Measurements from ENCODE around the gene NLGN4Y.
A peak's percentile ranks its signal among the peaks of the same experiment; 100 is the strongest.

NLGN4Y gene

DNA sequence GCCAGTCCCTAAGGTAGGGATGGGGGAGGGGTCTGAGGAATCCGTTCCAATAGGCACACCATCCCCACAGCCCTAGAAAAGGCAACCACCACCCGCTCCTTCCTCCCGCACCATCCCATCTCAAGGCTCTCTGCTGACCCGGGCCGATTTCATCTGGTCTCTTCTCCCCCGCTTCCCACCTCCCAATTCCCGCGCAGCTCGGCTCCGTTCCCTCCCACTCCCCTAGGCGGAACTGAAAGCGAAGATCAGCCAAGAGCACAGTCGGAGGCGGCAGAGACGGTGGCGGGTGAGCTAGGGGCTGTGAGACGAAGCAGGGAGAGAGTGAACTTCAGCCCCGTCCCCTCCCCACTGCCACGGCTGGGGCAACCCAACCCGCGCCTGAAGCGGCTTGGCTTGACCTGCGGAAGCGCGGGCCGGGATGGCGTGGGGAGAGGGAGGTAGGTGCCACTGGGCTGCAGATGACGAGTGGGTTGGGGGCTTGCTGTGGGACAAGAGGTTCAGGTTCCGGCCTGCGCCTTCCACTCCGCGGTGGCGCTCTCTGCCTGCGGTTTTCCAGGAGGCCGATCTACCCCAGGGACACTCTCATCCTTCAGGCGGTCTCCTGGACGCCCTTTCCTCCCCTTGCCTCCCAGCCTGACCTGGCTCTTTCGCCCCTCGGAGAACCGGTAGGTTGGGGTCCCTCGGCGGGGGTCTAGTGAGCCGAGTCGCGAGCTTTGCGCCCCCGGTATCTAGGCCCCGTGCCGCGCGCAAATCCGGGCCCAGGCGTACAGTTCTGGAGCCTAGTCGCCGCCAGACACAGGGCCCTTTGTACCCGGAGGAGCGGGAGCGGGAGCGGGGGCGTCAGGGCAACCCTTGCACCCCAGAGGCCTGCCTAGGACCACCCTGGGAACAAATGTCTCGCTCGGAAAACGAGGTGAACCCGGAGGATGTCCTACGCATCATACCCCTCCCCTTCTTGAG, at the start of gene NLGN4Y:
TSS of gene NLGN4Y (plus strand) at position 258 of the 960 bp plus-strand sequence. CDS start 97,591 bp downstream, outside the sequence.
- DNase-seq, result peak; percentile 3

DNA sequence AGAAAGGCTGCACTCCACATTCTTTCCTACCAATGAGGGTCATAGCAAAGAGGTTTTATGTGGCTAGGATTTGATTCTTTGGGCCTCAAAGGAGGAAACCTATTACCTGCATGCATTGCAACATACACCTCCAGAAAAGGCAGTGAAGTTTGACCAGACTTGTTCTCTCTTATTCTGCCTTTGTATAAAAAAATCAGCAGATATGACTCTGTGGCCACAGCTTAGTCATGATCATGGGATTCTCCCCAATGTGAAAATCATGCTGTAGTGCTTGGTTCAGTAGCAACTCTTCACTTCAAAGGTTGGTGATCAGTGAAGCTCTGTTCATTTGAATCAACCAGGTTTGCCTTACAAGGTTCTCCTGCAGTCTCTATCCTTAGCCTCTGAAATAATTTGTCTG, 38.4 kb upstream of the NLGN4Y start:
- no peak for DNase-seq

GRCh38 chrY:14490226-14490625, 34.1 kb upstream of the NLGN4Y start:
- DNase-seq, result no peak

GRCh38 chrY:14498071-14498470, 26.3 kb upstream of the NLGN4Y start:
- DNase-seq, result no peak

GRCh38 chrY:14504592-14504991, 19.7 kb upstream of the NLGN4Y start:
- DNase-seq, result no peak

DNA sequence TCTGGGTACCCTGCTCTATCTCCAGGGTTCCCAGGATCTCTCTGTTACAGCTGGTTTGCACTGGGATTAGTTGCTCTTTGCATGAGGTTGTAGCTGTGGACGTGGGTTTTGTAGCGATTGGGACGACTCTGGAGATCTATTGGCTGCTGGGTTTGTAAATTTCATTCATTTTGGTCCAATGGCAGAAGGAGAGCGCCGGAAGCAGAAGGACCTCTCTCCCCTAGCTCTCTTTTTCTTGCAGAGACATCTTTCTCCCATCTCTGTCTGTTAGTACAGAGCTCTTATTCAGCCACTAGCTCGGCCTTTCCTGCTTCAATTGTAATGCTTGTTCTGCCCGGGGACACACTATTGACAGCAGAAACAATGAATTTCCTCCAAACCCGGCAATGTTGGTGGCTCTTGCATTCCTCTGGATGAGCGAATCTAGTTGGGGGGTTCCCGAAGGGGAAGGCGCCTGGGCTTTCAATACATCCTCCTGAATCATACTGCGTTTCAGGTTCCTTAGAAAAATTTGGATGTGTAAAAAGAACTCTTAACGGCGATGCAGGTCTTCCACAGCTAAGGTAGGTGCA, 1.9 kb upstream of the NLGN4Y start:
- DNase-seq, result no peak

- DNase-seq, result no peak
Observed at GRCh38 chrY:14523491-14524271, 648 bp upstream of the NLGN4Y start.

GRCh38 chrY:14525315-14525714, 986 bp downstream of the NLGN4Y start:
- no peak for DNase-seq

DNA sequence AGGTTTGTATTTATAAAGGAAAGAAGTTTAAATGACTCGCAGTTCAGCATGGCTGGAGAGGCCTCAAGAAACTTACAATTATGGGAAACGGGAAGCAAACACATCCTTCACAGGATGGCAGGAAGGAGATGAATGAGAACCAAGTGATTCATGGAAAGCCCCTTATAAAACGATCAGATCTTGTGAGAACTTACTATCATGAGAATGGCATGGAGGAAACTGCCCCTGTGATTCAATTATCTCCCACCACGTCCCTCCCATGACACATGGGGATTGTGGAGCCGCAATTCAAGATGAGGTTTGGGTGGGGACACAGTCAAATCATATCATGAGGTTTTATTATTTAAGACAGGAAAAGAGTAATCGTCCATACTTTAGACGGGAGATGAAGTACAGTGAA, 4.0 kb downstream of the NLGN4Y start:
- no peak for DNase-seq

- no peak for DNase-seq
Observed at GRCh38 chrY:14536703-14537102, 12.4 kb downstream of the NLGN4Y start.

DNA sequence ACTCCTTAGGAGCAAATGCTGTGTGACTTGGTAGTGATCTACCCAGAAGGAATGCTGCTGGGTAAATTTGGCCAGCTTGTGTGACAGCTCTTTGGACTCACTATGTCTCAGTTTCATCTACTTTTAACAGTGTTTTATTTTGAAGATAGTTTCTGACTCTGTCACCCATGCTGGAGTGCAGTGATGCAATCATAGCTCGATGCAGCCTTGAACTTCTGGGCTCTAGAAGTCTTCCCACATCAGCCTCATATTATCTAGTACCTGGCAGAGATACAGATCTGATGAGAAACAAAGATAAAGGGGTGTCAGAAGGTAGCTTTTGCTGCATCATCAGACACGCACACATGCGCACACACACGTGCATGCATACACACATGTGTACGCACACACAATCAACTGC, 19.2 kb downstream of the NLGN4Y start:
- DNase-seq, result no peak

- DNase-seq, result no peak
Observed at GRCh38 chrY:14581294-14581693, 57.0 kb downstream of the NLGN4Y start.

DNA sequence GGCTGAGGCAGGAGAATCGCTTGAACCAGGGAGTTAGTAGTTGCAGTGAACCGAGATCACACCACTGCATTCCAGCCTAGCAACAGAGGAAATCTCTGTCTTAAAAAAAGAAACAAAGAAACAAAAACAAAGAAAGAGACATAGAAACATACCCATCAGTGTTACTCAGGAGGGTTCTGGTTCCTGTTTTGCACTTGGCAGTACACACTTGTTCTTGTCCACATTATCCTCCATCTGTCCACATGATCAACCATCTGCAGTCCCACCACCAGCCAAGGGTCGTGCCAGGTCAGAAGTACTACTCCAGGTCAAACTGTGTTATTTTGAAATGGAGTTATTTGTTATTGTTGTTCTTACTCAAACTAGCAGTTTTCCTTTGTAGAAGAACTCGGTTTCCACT, 62.4 kb downstream of the NLGN4Y start:
- no peak for DNase-seq

DNA sequence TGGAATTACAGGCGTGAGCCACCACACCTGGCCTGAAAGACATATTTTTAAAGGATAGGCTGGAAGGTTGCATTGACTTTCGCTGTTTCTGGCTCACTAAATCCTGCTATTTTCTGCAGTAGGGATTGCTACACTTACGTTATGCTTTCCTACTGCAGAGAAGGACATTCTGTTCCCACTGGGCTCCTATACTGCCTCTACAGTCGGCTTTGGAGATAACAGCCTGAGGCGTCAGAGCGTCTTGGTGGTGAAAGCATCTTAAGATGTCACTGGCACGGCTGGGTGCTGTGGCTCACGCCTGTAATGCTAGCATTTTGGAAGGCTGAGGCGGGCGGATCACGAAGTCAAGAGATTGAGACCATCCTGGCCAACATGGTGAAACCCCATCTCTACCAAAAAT, 77.0 kb downstream of the NLGN4Y start:
- no peak for DNase-seq

DNA sequence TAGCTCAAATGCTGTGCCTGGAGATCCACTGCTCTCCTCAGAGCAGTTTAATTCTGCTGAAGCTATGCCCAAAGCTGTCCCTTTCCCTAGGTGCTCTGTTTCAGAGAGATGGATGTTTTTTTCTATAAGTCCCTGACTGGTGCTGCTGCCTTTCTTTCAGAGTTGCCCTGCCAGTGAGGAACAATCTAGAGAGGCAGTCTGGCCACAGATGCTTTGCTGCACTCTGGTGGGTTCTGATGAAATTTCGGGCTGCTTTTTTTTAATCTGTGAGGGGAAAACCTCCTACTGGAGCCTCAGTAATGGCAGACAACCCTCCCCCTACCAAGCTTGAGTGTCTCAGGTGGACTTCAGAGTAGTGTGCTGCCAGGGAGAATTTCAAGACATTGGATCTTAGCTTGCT, 93.3 kb downstream of the NLGN4Y start:
- DNase-seq, result no peak

DNA sequence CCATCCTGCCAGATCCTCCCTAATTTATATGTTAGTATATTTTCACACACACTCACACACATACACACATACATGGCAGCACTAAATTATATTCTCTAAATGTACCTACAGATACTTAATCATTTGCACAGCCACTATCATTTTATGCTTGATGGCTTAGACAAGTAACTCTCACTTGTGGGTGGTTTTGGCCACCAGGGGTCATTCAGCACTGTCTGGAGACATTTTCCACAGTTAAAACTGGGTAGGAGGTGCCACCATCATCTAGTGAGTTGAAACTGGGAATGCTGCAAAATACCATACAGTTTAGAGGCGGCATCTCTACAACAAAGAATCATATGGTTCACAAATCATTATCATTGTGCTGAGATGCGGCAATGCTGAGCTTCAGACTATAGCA, 94.2 kb downstream of the NLGN4Y start:
- no peak for DNase-seq

DNA sequence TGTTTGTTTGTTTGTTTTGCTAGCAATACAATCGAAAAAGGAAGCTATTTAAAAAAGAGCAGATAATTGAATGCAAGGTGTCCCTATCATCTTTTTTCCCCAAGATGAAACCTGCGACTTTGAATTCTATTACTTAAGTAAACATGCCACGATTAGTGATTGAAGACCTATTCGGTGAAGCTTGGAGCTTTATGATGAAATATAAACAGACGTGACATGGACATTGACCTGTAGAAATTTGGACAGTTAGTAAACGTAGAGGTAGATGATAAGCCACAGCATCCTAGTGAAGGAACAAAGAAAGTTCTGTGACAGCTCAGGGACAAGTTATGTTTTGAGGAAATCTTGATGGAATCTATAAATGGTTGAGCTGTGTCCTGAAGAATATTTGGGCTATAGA, 103.9 kb downstream of the NLGN4Y start:
- DNase-seq, result no peak

GRCh38 chrY:14631676-14632075, 107.3 kb downstream of the NLGN4Y start:
- DNase-seq, result no peak

- DNase-seq, result no peak
Observed at GRCh38 chrY:14633718-14634117, 109.4 kb downstream of the NLGN4Y start.

- DNase-seq, result no peak
Observed at GRCh38 chrY:14634954-14635353, 110.6 kb downstream of the NLGN4Y start.

GRCh38 chrY:14637551-14637950, 113.2 kb downstream of the NLGN4Y start:
- no peak for DNase-seq

DNA sequence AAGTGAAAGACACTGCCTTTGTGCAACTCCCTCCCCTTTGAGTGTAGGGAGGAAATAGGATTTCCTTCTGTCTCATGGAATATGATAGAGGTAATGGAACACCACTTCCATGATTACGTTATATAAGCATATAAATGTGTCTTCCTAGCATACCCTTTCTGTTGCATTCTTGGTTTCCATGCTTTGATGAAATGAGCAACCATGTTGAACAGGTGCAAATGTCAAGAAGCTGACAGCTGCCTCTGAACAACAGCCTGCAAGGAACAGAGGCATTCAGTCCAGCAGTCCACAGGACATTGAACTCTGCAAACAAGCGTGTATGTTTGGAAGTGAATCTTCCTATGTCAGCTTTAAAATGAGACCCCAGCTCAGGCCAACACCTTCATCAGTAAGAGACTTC, 117.5 kb downstream of the NLGN4Y start:
- DNase-seq, result no peak

- no peak for DNase-seq
Observed at GRCh38 chrY:14644157-14644952, 120.0 kb downstream of the NLGN4Y start.
